ENCODE results near the gene CEP164. TPM values are rescaled to one million over a fixed set of nuclear protein-coding genes. Genes with fewer than 3 reads are reported as not detected.
"Not testable (repeated sequence)": the region's sequence is repeated elsewhere in the genome, so short reads cannot be mapped to it uniquely, and the experiment has no call there.

CEP164 gene
- total RNA-seq, 6 experiments from 2014 or later, result 29.0 to 35.6 (median 33.0) TPM

- TF ChIP-seq CTCF (IDR thresholded peaks at IDR 0.05), result no peak
- H3K36me3 Mint-ChIP-seq (ENCODE audit: low read depth), result no peaks in the 10 kb centered on the region
- H3K9me3 Mint-ChIP-seq, result no peaks in the 10 kb centered on the region
- peaks cover 38% of the 10 kb centered on the region for H3K27me3 Mint-ChIP-seq (ENCODE audit: insufficient read depth)
- H3K4me1 Mint-ChIP-seq (ENCODE audit: low read depth), result peaks cover 5% of the 10 kb centered on the region; the same call in 1 of the 2 replicates
- no peak for DNase-seq
- no peak overlapping the region for H3K27ac Mint-ChIP-seq
- H3K4me3 Mint-ChIP-seq, result no peak overlapping the region
Measured at GRCh38 chr11:117444711-117445658, 117.3 kb downstream of the CEP164 start.

- peaks cover 5% of the 10 kb centered on the region for H3K36me3 Mint-ChIP-seq (ENCODE audit: low read depth)
- H3K4me3 Mint-ChIP-seq, result no peak overlapping the region
Measured at GRCh38 chr11:117449111-117449693, 121.5 kb downstream of the CEP164 start.

DNA sequence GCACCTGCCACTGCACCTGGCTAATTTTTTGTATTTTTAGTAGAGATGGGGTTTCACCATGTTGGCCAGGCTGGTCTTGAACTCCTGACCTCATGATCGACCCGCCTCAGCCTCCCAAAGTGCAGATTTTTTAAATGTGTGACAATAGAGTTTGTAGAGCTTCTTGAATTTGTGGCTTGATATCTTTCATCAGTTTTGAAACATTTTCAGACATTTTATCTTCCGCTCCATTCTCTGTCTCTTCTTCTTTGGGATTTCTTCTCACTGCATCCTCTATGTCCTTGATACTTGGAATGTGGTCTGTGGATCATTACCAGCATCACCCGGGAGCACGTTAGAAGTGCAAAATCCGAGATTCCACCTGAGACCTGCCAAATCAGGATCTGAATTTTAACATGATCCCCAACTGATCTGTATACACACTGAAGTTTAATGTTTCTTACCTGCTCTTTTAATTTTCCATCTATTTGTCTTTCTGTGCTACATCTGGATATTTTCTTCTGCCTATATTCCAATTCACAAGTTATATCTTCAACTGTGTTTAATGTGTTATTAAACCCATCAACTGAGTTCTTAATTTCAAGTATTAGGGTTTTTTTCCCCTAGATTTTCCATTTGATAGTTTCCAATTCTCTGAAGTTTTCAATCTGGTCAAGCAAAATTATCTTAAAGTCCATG lies 126.4 kb downstream of the CEP164 start:
- Mint-ChIP-seq H3K27me3 (ENCODE audit: insufficient read depth) (peaks cover 32% of the 10 kb centered on the region), H3K36me3 (ENCODE audit: low read depth) (peaks cover 8% of the 10 kb centered on the region), H3K4me1 (ENCODE audit: low read depth) (peaks cover 5% of the 10 kb centered on the region; the same call in 1 of the 2 replicates), H3K9me3 (peaks cover 13% of the 10 kb centered on the region), H3K27ac (no peak overlapping the region), H3K4me3 (no peak overlapping the region)
- no peak for DNase-seq
- no peak for TF ChIP-seq CTCF (IDR thresholded peaks at IDR 0.05)

More at GRCh38 chr11:117449111-117449693, 121.5 kb downstream of the CEP164 start:
- Mint-ChIP-seq H3K27me3 (ENCODE audit: insufficient read depth) (peaks cover 30% of the 10 kb centered on the region), H3K4me1 (ENCODE audit: low read depth) (peaks cover 5% of the 10 kb centered on the region; the same call in 1 of the 2 replicates), H3K9me3 (peaks cover 8% of the 10 kb centered on the region), H3K27ac (no peak overlapping the region)
- peak; percentile 29 for DNase-seq
- no peak for TF ChIP-seq CTCF (IDR thresholded peaks at IDR 0.05)

DNA sequence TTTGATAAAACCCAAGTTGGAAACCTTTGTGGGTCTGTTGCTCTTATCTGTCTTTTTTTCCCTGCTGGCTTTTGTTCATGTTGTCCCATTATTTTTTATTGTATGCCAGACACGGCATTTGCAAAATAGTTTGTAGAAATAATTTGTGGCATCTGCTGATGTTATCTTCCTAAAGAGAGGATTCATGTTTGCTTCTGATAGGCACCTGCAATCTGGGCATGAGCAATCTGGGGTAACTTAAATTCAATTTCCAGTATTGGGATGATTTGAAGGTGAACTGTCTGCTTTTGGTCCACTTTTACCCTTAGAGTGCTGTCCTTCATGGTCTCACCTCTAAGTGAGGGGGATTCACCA lies 126.9 kb downstream of the CEP164 start:
- Mint-ChIP-seq H3K9me3 (peaks cover 13% of the 10 kb centered on the region), H3K36me3 (ENCODE audit: low read depth) (peaks cover 8% of the 10 kb centered on the region), H3K4me3 (no peak overlapping the region), H3K4me1 (ENCODE audit: low read depth) (no peaks in the 10 kb centered on the region), H3K27ac (no peak overlapping the region), H3K27me3 (ENCODE audit: insufficient read depth) (peaks cover 38% of the 10 kb centered on the region)
- no peak for TF ChIP-seq CTCF (IDR thresholded peaks at IDR 0.05)
- no peak for DNase-seq

DNA sequence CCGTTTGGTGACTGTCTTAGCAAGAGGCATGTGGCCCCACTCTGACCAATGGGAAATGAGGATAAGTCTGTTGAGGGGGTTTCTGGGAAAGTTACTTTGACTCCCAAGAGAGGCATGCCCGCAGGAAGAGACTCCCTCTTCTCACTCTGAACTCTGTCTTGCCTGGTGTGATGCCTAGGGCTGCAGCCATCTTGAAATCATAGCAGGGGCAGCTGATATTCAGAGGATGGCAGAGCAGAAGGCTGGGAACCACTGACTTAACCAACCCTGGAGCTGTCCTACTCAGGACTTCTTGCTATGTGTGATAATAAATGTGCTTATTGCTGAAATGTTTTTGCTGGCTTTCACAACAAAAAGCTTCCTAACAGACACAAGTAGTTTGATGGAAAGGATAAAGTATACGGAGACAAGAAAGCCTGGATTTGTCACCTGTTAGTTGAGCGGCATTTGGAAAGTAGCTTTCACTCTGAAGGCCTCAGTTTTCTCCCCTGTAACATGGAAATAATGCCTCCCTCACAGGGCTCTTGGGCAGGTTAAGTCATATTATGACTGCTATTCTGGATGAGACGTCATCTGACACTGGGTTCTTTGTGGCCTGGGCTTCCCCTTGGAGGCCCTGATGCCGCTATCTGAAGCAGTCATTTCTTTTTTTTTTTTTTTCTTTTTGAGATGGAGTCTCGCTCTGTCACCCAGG lies 128.5 kb downstream of the CEP164 start:
- H3K9me3 Mint-ChIP-seq, result peaks cover 13% of the 10 kb centered on the region
- no peaks in the 10 kb centered on the region for H3K4me1 Mint-ChIP-seq (ENCODE audit: low read depth)
- no peak for DNase-seq
- H3K4me3 Mint-ChIP-seq, result no peak overlapping the region
- no peak overlapping the region for H3K27ac Mint-ChIP-seq
- H3K36me3 Mint-ChIP-seq (ENCODE audit: low read depth), result peaks cover 8% of the 10 kb centered on the region
- peaks cover 47% of the 10 kb centered on the region for H3K27me3 Mint-ChIP-seq (ENCODE audit: insufficient read depth)
- no peak for TF ChIP-seq CTCF (IDR thresholded peaks at IDR 0.05)

DNA sequence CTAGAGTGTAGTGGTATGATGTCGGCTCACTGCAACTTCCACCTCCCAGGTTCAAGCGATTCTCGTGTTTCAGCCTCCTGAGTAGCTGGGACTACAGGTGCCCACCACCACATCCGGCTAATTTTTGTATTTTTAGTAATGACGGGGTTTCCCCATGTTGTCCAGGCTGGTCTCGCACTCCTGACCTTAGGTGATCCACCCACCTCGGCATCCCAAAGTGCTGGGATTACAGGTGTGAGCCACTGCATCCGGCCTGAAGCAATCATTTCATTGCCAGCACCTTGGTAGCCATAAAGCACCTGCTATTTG lies 129.0 kb downstream of the CEP164 start:
- Mint-ChIP-seq H3K9me3 (peaks cover 13% of the 10 kb centered on the region), H3K27me3 (ENCODE audit: insufficient read depth) (peaks cover 50% of the 10 kb centered on the region)
- not testable (repeated sequence) for H3K4me1 Mint-ChIP-seq (ENCODE audit: low read depth); H3K36me3 Mint-ChIP-seq (ENCODE audit: low read depth); H3K27ac Mint-ChIP-seq; DNase-seq; H3K4me3 Mint-ChIP-seq

All from HFFc6 (cell line).